HUDEP-2 (cell line): ENCODE results near the gene GRIK3.

ENCODE experiments used
- DNase-seq, 76 experiments: peaks; one replicate each; lab custom pipeline; 2025; ENCODE audit not compliant: unreplicated experiment in 76 of 76; lab: John Stamatoyannopoulos, UW

GRIK3 gene

GRCh38 chr1:36984026-36984425 is 50.3 kb downstream of the GRIK3 start:
- DNase-seq: no peak

DNA sequence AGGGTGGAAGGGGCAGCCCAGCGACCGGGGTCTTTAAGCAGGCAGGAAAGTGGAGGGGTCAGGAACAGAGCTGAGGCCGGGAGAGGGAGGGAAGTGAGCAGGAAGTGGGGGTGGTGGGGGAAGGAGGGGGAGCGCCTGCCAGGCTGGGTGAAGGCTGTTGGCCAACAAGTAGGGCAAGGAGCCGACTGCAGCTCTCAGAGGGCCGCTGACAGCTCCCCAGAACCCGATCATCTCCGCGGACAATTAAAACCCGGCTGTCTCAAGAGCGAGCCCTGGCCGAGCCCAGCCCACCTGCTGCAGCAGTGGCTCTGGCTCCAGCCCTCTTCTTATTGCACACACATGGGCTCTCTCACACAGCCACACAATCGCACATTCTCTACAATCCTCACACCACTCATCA is 51.6 kb downstream of the GRIK3 start:
- DNase-seq: no peak

DNA sequence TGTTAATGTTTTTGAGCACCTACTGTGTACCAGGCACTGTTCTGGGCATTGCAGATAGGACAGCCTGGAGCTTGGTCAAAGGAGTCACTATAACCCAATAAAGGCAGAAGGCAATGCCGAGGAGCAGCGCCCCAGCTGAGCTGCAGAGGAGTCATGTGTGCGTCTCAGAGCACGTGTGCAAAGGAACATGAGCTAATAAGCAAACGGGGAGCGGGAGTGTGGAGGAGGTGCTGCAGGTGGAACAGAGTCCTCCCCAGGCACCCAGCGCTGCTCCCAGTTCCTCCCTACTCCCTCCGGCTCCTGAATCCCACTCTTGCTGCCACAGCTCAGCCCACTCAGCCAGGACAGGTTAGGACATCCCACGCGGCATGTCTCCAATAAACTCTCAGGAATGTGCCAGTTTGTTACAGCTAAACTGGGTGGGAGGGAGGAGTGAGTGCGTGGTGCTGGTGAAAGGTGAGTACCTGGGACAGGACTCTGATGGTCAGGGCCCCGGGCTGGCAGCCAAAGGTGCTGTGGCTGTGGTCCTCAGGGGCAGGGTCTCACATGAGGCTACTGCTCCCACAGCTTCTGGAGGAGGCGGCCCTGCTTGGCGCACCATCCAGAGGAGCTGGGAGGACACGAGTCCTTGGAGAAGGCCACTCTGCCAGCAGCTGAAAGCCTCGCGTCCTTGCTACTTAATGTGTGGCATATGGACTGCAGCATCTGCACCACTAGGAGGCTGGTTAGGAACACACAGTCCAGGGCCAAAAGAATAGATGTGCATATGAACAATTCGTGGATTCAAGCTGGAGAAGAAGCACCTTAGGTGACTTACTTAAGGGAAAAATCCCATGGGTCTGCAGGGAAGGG is 52.3 kb downstream of the GRIK3 start:
- DNase-seq: no peak

GRCh38 chr1:36981126-36981525 is 53.2 kb downstream of the GRIK3 start:
- no peak for DNase-seq

DNA sequence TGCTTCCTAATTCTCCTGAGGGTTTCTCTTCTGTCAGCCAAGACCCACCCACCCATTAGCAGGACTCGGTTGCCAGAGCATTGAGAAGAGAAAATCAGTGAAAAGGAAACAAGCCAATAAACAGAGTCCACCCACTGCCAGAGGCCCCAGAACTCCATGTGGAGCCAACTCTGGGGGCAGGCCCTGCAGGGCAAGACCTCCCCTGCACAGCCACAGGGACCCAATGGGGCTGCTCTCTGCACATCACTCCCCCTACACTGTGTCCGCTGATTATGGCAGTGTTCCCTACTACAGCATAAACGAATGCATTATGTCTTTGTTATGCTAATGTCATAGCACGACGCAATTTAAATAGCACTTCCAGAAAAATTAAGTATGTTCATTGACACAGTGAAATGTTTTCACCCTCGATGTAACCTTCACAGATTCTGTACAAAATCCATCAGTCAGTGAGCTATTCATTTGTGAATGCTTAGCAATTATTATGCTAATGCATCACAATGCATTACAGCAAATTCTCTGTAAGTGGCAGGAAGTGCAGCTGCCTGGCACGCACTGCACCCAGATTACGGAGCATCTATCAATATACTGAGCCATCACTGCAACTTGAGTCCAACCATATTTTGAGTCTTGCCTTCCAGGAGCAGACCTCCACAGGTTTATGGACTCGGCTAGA is 56.4 kb downstream of the GRIK3 start:
- DNase-seq: no peak

DNA sequence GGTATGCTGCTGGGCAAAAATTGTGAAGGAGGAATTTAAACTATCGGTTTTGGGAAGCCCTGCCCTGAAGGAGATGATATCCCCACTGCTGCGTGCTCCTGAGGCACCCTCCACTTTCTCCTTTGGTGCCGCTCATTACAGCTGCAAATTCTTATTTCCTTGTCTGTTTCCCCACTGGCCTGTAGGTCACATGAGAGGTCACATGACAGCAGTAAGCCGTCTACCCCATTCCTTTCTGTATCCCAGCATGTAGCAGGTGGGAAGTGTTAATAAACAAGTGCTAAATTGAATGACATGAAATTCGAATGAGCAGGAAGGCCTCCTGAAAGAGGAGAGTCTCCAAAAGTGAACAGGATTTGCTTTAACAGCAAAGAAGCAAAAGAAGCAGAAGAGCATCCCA is 58.7 kb downstream of the GRIK3 start:
- no peak for DNase-seq

- DNase-seq: no peak
These were observed 61.3 kb downstream of the GRIK3 start for GRCh38 chr1:36973056-36973455.

DNA sequence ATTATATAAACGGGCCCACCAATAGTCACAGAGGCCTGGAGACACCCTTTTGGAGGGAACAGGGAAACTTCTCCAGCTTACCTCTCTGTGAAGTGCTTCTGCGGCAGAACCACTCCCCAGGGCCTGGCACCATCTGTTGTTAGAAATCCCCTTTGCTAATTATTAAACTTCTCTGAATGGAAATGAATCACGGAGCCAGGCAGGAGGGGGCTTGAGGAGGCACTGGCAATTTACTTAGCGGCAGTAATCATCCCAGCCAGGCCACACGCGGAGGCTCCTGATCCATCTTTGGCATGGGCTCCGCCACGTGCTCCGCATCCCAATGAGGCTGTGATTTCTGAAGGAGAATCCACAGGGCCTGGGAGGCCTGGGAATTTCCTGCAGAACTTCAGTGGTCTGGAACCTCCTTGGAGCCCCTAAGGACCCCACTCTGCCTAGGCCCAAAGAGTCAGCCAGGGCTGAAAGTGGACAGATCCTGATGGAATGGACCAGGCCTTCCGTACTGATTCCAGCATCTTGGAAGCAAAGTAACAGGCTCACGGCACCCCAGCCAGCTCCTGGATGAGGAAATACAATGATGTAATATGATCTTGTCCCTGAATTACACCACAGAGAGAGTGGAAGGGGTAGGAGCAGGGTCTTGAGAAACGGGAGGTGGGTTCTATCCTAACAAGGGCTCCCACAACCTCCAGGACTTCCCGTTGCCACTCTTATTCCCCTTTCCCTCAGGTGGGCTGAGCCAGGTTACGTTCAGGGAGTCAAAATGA is 62.3 kb downstream of the GRIK3 start:
- no peak for DNase-seq

DNA sequence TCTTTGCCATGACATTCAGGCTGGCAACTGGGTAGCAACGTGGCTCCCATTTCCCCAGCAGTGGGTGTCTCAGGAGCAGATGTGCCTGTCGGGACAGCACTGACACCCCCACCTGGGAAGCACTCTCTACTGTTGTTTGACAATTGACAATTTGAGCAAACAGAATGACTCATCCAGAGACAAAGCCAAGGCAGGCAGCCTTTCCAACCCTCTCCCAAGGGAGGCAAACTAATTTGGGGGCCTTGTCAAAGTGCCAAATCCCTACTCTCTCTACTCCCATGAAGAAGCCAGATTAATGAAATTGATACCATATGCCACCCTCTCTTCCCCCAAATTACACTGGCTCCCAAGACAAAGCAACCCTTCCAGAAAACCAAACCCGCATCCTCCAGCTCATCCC is 65.6 kb downstream of the GRIK3 start:
- DNase-seq: no peak

DNA sequence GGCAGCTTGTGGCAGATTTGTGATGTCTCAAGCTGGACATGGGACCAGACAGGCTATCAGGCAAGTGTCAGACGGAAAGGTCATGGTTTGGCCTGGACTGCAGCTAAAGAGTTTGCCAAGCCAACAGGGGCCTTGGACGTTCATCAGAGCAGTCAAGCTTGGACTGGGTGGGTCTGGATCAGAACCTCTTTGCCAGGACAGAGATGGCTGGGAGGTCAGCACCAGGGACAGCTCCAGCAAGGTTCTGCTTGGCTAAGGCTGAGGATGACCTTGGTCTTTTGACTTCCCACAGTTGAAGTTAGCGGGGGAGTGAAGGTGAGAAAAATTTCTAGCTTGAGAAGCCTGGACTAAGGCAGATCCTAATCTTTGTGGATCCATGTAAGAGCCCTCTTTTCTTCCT is 68.1 kb downstream of the GRIK3 start:
- DNase-seq: peak in 25 of 76 experiments; percentile 1 to 29 (median 5)

DNA sequence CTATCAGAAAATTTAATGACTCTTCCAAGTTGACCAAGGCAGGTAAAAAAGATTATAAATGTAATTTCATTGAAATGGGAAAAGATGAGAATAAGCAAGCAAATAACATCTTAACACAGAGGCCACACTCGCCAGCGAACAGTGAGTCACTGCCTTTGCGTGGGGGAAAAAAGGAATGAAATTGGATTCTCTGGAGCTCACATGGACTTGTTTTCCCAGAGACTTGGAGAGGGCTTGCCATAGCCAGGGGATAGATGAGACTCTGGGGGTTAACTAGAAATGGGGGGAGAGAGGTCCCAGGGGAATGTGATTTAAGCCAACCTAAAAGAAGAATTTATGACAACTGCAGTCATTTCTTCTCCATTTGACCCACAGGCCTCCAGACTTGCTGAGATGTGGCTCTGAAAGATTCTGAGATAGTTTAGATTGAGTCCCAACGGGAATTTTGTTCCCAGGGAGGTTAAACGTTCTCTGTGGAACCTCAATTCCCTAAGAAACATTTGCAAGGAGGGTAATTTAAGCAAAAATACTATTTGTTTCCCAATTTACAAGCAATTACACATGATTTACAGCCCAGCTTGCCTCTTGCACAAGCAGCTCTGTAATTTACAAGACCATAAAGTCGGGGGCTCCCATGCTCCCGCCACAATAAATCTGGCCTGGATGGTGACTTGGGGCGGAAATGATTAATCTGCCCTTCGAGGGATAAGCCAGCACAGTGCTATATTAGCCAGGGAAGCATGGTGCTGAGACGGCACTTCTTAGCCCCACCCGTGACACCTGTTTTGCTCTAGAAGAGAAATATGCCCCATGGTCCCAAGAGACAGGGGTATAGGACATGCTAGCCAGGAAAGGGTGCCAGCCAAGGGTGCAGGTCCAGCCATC is 68.8 kb downstream of the GRIK3 start:
- DNase-seq: no peak

- no peak for DNase-seq
These were observed 69.5 kb downstream of the GRIK3 start for GRCh38 chr1:36964830-36965229.

GRCh38 chr1:36963006-36963405 is 71.3 kb downstream of the GRIK3 start:
- no peak for DNase-seq

- DNase-seq: no peak
These were observed 73.2 kb downstream of the GRIK3 start for GRCh38 chr1:36961062-36961615.

GRCh38 chr1:36956570-36956969 is 77.7 kb downstream of the GRIK3 start:
- no peak for DNase-seq

DNA sequence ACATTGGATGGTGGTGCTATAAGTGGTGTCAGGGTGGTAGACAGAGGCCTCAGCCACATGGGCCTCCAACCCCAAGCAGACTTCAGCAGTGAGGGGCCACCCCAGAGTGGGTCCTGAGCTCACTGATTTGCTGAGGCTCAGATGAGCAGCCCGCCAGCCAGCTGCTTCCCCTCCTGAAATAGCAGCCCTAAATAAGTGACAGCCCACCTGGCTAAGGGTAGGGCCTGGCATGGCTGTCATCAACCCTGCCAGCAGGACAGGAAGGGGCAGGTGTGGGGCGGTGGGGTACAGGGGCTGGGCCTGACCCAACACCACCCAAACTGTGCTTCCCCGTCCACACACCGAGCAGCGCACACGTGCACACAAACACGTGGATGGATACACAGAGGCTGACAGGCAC is 79.3 kb downstream of the GRIK3 start:
- no peak for DNase-seq

GRCh38 chr1:36953061-36953460 is 81.3 kb downstream of the GRIK3 start:
- no peak for DNase-seq

GRCh38 chr1:36951761-36952160 is 82.6 kb downstream of the GRIK3 start:
- DNase-seq: no peak

- DNase-seq: no peak
These were observed 83.0 kb downstream of the GRIK3 start for GRCh38 chr1:36951292-36951750.
